GM12874 (cell line): Measurements from ENCODE around the gene DHX36.

Source experiments
- TF ChIP-seq, protein P1 (sequence below): IDR thresholded peaks from 2 replicates; pipeline ENCODE4 v1.5.1; 2011; ENCODE audit warnings: low read depth, mild to moderate bottlenecking, control low read depth, low read length, moderate library complexity; ENCODE audit not compliant: insufficient read depth

DHX36 gene

DNA sequence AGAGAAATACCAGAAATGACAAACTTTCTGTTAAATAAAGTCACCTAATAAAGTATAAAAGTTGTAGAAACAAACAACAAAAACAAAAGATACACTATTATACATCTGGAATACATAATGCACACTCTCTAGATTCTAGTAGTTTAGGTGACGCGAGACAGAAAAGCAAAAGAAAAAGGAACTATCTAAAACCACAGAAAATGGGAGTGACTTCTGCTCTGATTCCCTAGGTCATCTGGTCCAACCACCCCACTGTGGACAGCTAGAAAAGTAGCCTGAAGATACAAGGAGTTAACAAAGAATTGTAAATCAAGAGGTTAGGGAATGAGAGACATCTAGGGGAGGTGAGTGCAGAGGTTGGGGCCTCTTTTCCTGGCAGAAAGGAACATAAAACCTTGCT lies 39.1 kb downstream of the DHX36 start:
- TF ChIP-seq, protein P1, sequence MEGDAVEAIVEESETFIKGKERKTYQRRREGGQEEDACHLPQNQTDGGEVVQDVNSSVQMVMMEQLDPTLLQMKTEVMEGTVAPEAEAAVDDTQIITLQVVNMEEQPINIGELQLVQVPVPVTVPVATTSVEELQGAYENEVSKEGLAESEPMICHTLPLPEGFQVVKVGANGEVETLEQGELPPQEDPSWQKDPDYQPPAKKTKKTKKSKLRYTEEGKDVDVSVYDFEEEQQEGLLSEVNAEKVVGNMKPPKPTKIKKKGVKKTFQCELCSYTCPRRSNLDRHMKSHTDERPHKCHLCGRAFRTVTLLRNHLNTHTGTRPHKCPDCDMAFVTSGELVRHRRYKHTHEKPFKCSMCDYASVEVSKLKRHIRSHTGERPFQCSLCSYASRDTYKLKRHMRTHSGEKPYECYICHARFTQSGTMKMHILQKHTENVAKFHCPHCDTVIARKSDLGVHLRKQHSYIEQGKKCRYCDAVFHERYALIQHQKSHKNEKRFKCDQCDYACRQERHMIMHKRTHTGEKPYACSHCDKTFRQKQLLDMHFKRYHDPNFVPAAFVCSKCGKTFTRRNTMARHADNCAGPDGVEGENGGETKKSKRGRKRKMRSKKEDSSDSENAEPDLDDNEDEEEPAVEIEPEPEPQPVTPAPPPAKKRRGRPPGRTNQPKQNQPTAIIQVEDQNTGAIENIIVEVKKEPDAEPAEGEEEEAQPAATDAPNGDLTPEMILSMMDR: no peak

DNA sequence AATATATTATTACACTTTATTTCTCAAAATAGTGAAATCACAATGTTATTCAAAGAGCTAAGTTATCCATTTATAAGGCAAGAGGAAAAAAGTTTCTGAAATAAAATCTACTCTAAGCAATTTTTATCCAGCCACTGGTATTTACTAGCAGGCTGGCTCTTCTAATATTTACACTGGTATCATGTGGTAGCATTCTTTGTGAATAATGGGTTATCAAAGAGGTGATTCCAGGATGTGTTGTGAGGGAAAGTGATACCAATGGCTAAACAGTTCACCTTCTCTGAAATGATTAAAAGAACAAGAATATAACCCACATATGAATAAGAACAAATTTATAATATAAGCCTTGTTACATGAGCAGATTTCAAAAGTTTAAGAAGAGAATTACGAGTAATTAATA lies 44.1 kb downstream of the DHX36 start:
- TF ChIP-seq, protein P1: no peak

DNA sequence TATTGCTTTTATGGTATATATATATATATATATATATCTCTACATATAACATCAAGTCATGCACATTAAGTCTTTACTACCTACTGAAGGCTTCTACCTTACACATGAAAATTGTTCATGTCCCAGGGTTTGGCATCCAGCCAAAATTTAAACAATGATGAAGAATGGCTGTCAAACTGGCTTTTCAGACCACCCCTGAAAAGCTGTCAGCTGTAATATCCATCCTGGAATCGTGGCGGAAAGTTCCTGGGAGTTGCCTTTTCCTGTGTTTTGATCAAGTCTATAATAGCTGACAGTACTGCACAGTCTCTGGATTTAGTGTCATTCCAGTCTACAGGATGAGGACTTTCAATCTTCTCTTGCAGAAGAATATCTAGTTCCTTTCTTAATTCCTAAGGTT lies 48.3 kb downstream of the DHX36 start:
- TF ChIP-seq, protein P1: no peak

DNA sequence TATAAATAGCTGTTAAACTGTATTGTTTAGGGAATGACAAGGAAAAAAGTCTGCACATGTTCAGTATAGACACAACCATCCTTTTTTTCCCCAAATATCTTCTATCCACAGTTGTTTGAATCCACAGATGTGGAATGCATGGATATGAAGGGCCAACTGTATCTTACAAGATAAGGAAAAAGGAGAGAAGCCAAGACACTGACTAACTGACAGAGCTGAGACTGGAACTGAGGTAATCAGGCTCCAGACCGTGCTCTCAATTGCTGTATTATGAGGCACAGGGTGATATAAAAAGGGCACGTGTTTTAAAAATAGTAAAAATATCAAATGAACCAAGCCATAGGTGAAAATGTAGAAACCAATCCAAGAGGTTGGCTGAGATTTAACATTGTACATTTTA lies 49.0 kb downstream of the DHX36 start:
- TF ChIP-seq, protein P1: no peak

DNA sequence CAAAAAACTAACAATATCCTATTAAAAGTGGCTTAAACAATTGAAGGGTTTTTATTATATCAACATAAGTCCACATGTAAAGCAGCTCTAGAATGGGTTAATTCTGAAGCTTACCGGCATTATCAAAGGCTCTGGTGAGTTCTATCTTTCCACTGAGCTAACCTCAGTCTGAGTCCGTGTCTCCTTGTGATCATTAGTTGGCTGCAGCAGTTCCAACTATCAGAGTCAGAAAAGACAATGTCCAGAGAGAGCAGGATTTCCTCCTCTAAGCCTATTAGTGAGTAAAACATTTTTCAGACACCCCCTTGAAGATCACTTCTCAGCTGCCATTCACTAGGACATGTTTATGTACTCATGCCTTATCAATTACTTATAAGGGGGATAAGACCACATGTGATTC lies 49.9 kb downstream of the DHX36 start:
- TF ChIP-seq, protein P1: no peak

DNA sequence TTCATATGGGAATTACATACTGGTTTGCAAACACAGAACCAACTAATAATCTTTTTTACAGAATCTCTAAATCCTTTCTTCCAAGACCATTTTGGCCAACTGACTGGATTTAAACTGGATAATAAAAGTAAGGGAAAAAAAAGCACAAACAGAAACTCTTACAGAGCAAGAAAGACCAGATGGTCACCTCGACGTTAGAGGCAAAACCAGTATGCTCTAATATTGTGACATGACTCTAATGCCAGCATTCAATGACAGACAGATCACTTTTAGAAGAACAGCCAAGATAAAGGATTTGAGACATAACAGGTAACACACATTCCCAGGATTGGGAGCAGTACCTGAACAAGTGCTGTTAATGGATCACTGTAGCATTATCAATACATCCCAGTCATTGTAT lies 50.9 kb downstream of the DHX36 start:
- TF ChIP-seq, protein P1: no peak

DNA sequence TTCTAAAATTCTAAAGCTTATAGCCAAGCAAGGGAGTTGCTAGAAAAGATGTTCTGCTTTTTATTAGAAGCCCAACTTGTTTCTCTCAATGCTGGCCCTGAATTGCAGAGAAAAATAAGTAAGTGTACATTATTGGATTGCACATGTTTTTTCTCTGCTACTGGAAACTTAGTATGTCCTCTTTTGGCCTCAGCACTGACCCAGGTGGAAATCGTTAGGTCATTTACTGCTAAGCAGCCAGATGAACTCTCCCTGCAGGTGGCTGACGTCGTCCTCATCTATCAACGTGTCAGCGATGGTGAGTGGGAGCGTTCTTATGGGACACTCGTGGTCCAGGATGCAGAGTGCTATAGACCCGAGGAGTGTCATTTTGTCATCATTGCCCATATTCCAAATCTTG lies 69.8 kb downstream of the DHX36 start:
- TF ChIP-seq, protein P1: no peak
